Measurements from ENCODE around the gene PPM1J. TPM values are rescaled to one million over a fixed set of nuclear protein-coding genes. Genes with fewer than 3 reads are reported as not detected.

The PPM1J gene
- total and polyA plus RNA-seq, 2 of the 13 experiments (the other 11 are each of a cell fraction or from before 2014, with no cell fraction given), result 0.07 to 0.22 TPM

DNA sequence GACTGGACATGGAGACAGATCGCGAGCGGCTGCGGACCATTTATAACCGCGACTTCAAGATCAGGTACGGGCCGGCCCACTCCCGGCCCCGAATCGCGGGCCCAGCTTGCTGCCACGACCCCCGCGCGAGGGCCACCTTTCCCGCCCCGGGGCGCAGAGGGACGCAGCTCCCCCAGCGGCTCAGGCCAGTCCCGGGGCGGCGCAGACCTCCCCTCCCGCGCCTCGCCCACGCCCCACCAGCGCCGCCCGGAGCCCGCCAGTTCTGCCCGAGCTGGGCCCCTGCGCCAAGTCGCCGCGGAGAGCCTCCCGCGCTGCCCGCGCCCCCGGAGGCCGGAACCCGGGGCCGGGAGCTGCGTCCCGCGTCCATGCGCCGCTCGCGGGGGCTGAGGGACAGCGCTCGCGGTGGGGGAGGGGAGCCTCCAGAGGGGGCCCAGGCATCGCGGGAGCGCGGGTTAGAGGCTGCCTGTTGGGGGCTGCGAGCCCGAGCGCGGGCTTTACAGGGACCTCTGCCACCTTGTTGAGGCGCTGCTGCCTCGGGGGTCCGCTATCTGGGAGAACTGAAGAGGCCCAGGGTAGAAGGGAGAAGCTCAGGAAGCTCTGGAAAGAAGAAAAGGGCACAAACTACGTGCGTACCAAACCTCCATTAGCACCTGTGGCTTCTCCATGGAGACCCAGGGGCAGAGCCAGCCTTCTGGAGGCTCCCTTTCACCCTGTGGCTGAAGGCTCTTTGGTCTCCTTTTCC lies 40.0 kb downstream of the PPM1J start (continued):
- TF ChIP-seq ZNF441 (CRISPR knock-in tag; IDR thresholded peaks at IDR 0.05; ENCODE audit: borderline replicate concordance), result 0 out of 2 replicates have a peak, but pooled peaks have one; percentile 13
- TF ChIP-seq, protein P1, sequence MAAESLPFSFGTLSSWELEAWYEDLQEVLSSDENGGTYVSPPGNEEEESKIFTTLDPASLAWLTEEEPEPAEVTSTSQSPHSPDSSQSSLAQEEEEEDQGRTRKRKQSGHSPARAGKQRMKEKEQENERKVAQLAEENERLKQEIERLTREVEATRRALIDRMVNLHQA (CRISPR knock-in tag; IDR thresholded peaks at IDR 0.05), result no peak
- TF ChIP-seq FOXO1 (CRISPR knock-in tag; IDR thresholded peaks at IDR 0.05), result peak; percentile 10; the same call in 1 of the 2 replicates
- no peak for TF ChIP-seq ZNF230 (CRISPR knock-in tag; IDR thresholded peaks at IDR 0.05)
- peak; percentile 52; the same call in 1 of the 2 replicates for TF ChIP-seq ZSCAN21 (CRISPR knock-in tag; IDR thresholded peaks at IDR 0.05; ENCODE audit: borderline replicate concordance)
- TF ChIP-seq, protein P2, sequence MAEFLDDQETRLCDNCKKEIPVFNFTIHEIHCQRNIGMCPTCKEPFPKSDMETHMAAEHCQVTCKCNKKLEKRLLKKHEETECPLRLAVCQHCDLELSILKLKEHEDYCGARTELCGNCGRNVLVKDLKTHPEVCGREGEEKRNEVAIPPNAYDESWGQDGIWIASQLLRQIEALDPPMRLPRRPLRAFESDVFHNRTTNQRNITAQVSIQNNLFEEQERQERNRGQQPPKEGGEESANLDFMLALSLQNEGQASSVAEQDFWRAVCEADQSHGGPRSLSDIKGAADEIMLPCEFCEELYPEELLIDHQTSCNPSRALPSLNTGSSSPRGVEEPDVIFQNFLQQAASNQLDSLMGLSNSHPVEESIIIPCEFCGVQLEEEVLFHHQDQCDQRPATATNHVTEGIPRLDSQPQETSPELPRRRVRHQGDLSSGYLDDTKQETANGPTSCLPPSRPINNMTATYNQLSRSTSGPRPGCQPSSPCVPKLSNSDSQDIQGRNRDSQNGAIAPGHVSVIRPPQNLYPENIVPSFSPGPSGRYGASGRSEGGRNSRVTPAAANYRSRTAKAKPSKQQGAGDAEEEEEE (CRISPR knock-in tag; IDR thresholded peaks at IDR 0.05; ENCODE audit: borderline replicate concordance), result no peak
- TF ChIP-seq ZNF777 (CRISPR knock-in tag; IDR thresholded peaks at IDR 0.05), result no peak; the same call in 1 of the 2 replicates
- no peak for TF ChIP-seq BCL6 (CRISPR knock-in tag; IDR thresholded peaks at IDR 0.05)
- TF ChIP-seq, protein P3, sequence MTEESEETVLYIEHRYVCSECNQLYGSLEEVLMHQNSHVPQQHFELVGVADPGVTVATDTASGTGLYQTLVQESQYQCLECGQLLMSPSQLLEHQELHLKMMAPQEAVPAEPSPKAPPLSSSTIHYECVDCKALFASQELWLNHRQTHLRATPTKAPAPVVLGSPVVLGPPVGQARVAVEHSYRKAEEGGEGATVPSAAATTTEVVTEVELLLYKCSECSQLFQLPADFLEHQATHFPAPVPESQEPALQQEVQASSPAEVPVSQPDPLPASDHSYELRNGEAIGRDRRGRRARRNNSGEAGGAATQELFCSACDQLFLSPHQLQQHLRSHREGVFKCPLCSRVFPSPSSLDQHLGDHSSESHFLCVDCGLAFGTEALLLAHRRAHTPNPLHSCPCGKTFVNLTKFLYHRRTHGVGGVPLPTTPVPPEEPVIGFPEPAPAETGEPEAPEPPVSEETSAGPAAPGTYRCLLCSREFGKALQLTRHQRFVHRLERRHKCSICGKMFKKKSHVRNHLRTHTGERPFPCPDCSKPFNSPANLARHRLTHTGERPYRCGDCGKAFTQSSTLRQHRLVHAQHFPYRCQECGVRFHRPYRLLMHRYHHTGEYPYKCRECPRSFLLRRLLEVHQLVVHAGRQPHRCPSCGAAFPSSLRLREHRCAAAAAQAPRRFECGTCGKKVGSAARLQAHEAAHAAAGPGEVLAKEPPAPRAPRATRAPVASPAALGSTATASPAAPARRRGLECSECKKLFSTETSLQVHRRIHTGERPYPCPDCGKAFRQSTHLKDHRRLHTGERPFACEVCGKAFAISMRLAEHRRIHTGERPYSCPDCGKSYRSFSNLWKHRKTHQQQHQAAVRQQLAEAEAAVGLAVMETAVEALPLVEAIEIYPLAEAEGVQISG (CRISPR knock-in tag; IDR thresholded peaks at IDR 0.05), result peak; percentile 63; the same call in 1 of the 2 replicates
- TF ChIP-seq ZNF430 (CRISPR knock-in tag; IDR thresholded peaks at IDR 0.05), result peak; percentile 64; the same call in 1 of the 2 replicates
- TF ChIP-seq, protein P4, sequence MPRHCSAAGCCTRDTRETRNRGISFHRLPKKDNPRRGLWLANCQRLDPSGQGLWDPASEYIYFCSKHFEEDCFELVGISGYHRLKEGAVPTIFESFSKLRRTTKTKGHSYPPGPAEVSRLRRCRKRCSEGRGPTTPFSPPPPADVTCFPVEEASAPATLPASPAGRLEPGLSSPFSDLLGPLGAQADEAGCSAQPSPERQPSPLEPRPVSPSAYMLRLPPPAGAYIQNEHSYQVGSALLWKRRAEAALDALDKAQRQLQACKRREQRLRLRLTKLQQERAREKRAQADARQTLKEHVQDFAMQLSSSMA (CRISPR knock-in tag; IDR thresholded peaks at IDR 0.05), result no peak
- peak; percentile 56; the same call in 1 of the 2 replicates for TF ChIP-seq ZNF768 (CRISPR knock-in tag; IDR thresholded peaks at IDR 0.05)
- TF ChIP-seq, protein P5, sequence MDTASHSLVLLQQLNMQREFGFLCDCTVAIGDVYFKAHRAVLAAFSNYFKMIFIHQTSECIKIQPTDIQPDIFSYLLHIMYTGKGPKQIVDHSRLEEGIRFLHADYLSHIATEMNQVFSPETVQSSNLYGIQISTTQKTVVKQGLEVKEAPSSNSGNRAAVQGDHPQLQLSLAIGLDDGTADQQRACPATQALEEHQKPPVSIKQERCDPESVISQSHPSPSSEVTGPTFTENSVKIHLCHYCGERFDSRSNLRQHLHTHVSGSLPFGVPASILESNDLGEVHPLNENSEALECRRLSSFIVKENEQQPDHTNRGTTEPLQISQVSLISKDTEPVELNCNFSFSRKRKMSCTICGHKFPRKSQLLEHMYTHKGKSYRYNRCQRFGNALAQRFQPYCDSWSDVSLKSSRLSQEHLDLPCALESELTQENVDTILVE (CRISPR knock-in tag; IDR thresholded peaks at IDR 0.05), result 0 out of 2 replicates have a peak, but pooled peaks have one; percentile 14
- TF ChIP-seq, protein P6, sequence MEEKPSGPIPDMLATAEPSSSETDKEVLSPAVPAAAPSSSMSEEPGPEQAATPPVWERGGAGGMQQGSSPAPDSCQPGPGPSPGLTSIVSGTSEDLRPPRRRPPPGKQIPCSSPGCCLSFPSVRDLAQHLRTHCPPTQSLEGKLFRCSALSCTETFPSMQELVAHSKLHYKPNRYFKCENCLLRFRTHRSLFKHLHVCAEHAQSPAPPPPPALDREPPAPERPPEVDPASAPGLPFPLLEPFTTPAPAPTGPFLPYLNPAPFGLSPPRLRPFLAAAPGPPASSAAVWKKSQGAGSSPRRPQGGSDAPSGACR (CRISPR knock-in tag; IDR thresholded peaks at IDR 0.05), result 0 out of 2 replicates have a peak, but pooled peaks have one; percentile 61
- 0 out of 2 replicates have a peak, but pooled peaks have one; percentile 12 for TF ChIP-seq ZNF782 (CRISPR knock-in tag; IDR thresholded peaks at IDR 0.05; ENCODE audit: borderline replicate concordance)
- TF ChIP-seq MED13 (CRISPR knock-in tag; IDR thresholded peaks at IDR 0.05), result no peak
- TF ChIP-seq, protein P7, sequence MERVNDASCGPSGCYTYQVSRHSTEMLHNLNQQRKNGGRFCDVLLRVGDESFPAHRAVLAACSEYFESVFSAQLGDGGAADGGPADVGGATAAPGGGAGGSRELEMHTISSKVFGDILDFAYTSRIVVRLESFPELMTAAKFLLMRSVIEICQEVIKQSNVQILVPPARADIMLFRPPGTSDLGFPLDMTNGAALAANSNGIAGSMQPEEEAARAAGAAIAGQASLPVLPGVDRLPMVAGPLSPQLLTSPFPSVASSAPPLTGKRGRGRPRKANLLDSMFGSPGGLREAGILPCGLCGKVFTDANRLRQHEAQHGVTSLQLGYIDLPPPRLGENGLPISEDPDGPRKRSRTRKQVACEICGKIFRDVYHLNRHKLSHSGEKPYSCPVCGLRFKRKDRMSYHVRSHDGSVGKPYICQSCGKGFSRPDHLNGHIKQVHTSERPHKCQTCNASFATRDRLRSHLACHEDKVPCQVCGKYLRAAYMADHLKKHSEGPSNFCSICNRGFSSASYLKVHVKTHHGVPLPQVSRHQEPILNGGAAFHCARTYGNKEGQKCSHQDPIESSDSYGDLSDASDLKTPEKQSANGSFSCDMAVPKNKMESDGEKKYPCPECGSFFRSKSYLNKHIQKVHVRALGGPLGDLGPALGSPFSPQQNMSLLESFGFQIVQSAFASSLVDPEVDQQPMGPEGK (CRISPR knock-in tag; IDR thresholded peaks at IDR 0.05), result peak; percentile 80
- TF ChIP-seq NPAS2 (CRISPR knock-in tag; IDR thresholded peaks at IDR 0.05; ENCODE audit: borderline replicate concordance), result no peak
- TF ChIP-seq KDM5A (IDR thresholded peaks at IDR 0.05; ENCODE audit: borderline replicate concordance, low read length), result no peak

Data from HepG2 (cell line).